Trophoblast cell (in vitro differentiated cells and primary cell): ENCODE data around the gene HBD.
"Not testable (repeated sequence)": the region's sequence is repeated elsewhere in the genome, so short reads cannot be mapped to it uniquely, and the experiment has no call there.

Source experiments
- DNase-seq, 2 donors: peaks; one replicate each; pipeline ENCODE4 v3.0.0-alpha.2; 2016
- H2AFZ ChIP-seq: 2 replicates; pipeline ENCODE4 v1.6.1; 2013; ENCODE audit warnings: low read length, moderate library complexity, mild to moderate bottlenecking; ENCODE audit not compliant: insufficient read depth, poor library complexity
- H2AK5ac ChIP-seq: 2 replicates; pipeline ENCODE4 v1.6.1; 2013; ENCODE audit warnings: mild to moderate bottlenecking, low read length
- H2BK120ac ChIP-seq: 2 replicates; pipeline ENCODE4 v1.6.1; 2013; ENCODE audit warnings: low read length, mild to moderate bottlenecking, moderate library complexity; ENCODE audit not compliant: insufficient read depth, poor library complexity
- H2BK12ac ChIP-seq: 2 replicates; pipeline ENCODE4 v1.6.1; 2013; ENCODE audit warnings: mild to moderate bottlenecking, low read length, moderate library complexity
- H2BK5ac ChIP-seq: 2 replicates; pipeline ENCODE4 v1.6.1; 2013; ENCODE audit warnings: low read length, low read depth, moderate library complexity, mild to moderate bottlenecking; ENCODE audit not compliant: poor library complexity
- H3K14ac ChIP-seq: 2 replicates; pipeline ENCODE4 v1.6.1; 2013; ENCODE audit warnings: mild to moderate bottlenecking, low read length
- H3K18ac ChIP-seq: 2 replicates; pipeline ENCODE4 v1.6.1; 2013; ENCODE audit warnings: mild to moderate bottlenecking, low read length
- H3K23ac ChIP-seq: 2 replicates; pipeline ENCODE4 v1.6.1; 2013; ENCODE audit warnings: low read length
- H3K27ac ChIP-seq: 2 replicates; pipeline ENCODE4 v1.5.1; 2013; ENCODE audit warnings: low read depth, mild to moderate bottlenecking, inconsistent platforms, low read length, moderate library complexity
- H3K27me3 ChIP-seq: 2 replicates; pipeline ENCODE4 v1.6.1; 2013; ENCODE audit warnings: inconsistent platforms, mild to moderate bottlenecking, low read length, moderate library complexity; ENCODE audit not compliant: insufficient read depth
- H3K36me3 ChIP-seq, 2 experiments: 1 replicate in 1 of 2; 2 replicates in 1 of 2; pipeline ENCODE4 v1.6.1; 2013; ENCODE audit warnings: low read length in 2 of 2, mild to moderate bottlenecking in 2 of 2, moderate library complexity in 1 of 2; ENCODE audit not compliant: insufficient read depth in 2 of 2, control insufficient read depth in 1 of 2
- H3K4ac ChIP-seq: 2 replicates; pipeline ENCODE4 v1.6.1; 2013; ENCODE audit warnings: low read depth, mild to moderate bottlenecking, low read length, moderate library complexity
- H3K4me1 ChIP-seq, 2 experiments: 1 replicate in 1 of 2; 2 replicates in 1 of 2; pipeline ENCODE4 v1.6.1; 2013; ENCODE audit warnings: low read length in 2 of 2, mild to moderate bottlenecking in 2 of 2, moderate library complexity in 1 of 2; ENCODE audit not compliant: insufficient read depth in 2 of 2, control insufficient read depth in 1 of 2
- H3K4me2 ChIP-seq: 2 replicates; pipeline ENCODE4 v1.6.1; 2013; ENCODE audit warnings: inconsistent platforms, mild to moderate bottlenecking, low read length, moderate library complexity
- H3K4me3 ChIP-seq: 2 replicates; pipeline ENCODE4 v1.5.1; 2013; ENCODE audit warnings: mild to moderate bottlenecking, low read depth, low read length, inconsistent platforms
- H3K79me1 ChIP-seq: one replicate; pipeline ENCODE4 v1.6.1; 2013; ENCODE audit warnings: low read length
- H3K79me2 ChIP-seq: 2 replicates; pipeline ENCODE4 v1.6.1; 2013; ENCODE audit warnings: low read length, mild to moderate bottlenecking; ENCODE audit not compliant: control insufficient read depth, insufficient read depth, poor library complexity
- H3K9ac ChIP-seq: 2 replicates; pipeline ENCODE4 v1.6.1; 2013; ENCODE audit warnings: mild to moderate bottlenecking, low read length
- H3K9me3 ChIP-seq: 2 replicates; pipeline ENCODE4 v1.6.1; 2013; ENCODE audit warnings: low read depth, mild to moderate bottlenecking, control low read depth, inconsistent platforms, low read length; ENCODE audit not compliant: insufficient read depth
- H4K12ac ChIP-seq: 2 replicates; pipeline ENCODE4 v1.6.1; 2013; ENCODE audit warnings: low read depth, mild to moderate bottlenecking, low read length, moderate library complexity
- H4K8ac ChIP-seq: 2 replicates; pipeline ENCODE4 v1.6.1; 2013; ENCODE audit warnings: low read depth, mild to moderate bottlenecking, low read length, moderate library complexity
- H4K91ac ChIP-seq: one replicate; pipeline ENCODE4 v1.6.1; 2013; ENCODE audit warnings: low read depth, mild to moderate bottlenecking, low read length, moderate library complexity
- WGBS: extraction: QIAGEN DNeasy Blood & Tissue Kit; methylation state at CpG from one replicate; pipeline ENCODE4 v1.1.7; 2013; ENCODE audit warnings: missing lambda C conversion rate; ENCODE audit not compliant: insufficient read length, insufficient coverage; ENCODE audit errors: extremely low coverage; 5-methylcytosine and 5-hydroxymethylcytosine counted together

Gene HBD

GRCh38 chr11:5258543-5259262 lies 24.4 kb upstream of the HBD start:
- no peaks in the 10 kb centered on the region for H3K79me1 ChIP-seq
- no peaks in the 10 kb centered on the region for H3K36me3 ChIP-seq
- no peak overlapping the region for H3K18ac ChIP-seq
- H3K27ac ChIP-seq = no peak overlapping the region
- no peak overlapping the region for H3K4ac ChIP-seq
- no peak overlapping the region for H3K9ac ChIP-seq
- H2BK120ac ChIP-seq = no peak overlapping the region
- no peak overlapping the region for H3K23ac ChIP-seq
- H3K14ac ChIP-seq = no peak overlapping the region
- no peaks in the 10 kb centered on the region for H3K9me3 ChIP-seq
- H3K27me3 ChIP-seq = no peaks in the 10 kb centered on the region
- no peak overlapping the region for H2AK5ac ChIP-seq
- H3K79me2 ChIP-seq = no peaks in the 10 kb centered on the region
- no peak overlapping the region for H2BK12ac ChIP-seq
- H4K91ac ChIP-seq = no peak overlapping the region
- DNase-seq = no peak
- no CpG with 5 or more reads among the region's 7 CpGs for WGBS
- H2AFZ ChIP-seq = no peak overlapping the region
- peaks cover 2 to 5% of the 10 kb centered on the region in 2 experiments for H3K4me1 ChIP-seq
- no peak overlapping the region for H3K4me3 ChIP-seq
- H2BK5ac ChIP-seq = no peak overlapping the region
- no peak overlapping the region for H3K4me2 ChIP-seq
- H4K8ac ChIP-seq = no peak overlapping the region
- H4K12ac ChIP-seq = no peak overlapping the region

- Histone ChIP-seq H3K9ac (no peak overlapping the region), H4K12ac (no peak overlapping the region), H3K18ac (no peak overlapping the region), H2AK5ac (no peak overlapping the region), H3K4me1 (peaks cover 2 to 5% of the 10 kb centered on the region in 2 experiments), H2BK12ac (no peak overlapping the region), H3K36me3 (no peaks in the 10 kb centered on the region), H3K79me1 (no peaks in the 10 kb centered on the region), H3K27me3 (no peaks in the 10 kb centered on the region), H3K9me3 (no peaks in the 10 kb centered on the region), H4K8ac (no peak overlapping the region), H4K91ac (no peak overlapping the region), H2BK5ac (no peak overlapping the region), H3K14ac (no peak overlapping the region), H3K79me2 (no peaks in the 10 kb centered on the region), H2BK120ac (no peak overlapping the region), H3K4ac (no peak overlapping the region), H3K4me3 (no peak overlapping the region), H3K27ac (no peak overlapping the region), H2AFZ (no peak overlapping the region), H3K23ac (no peak overlapping the region), H3K4me2 (no peak overlapping the region)
- no CpG with 5 or more reads among the region's 2 CpGs for WGBS
- DNase-seq = no peak
Measured at GRCh38 chr11:5257296-5257695, 23.0 kb upstream of the HBD start.

GRCh38 chr11:5254646-5255413 lies 20.5 kb upstream of the HBD start, which contains the start of gene HBG2:
Gene HBG2 (minus strand): TSS chr11:5254781. CDS start chr11:5254728, 53 bp downstream.
- no CpG with 5 or more reads among the region's 9 CpGs for WGBS
- not testable (repeated sequence) for H3K14ac ChIP-seq, H3K27me3 ChIP-seq, H4K12ac ChIP-seq, H3K4ac ChIP-seq, H2BK5ac ChIP-seq, H3K4me2 ChIP-seq, DNase-seq, H3K4me3 ChIP-seq, H2BK120ac ChIP-seq, H2AK5ac ChIP-seq, H4K8ac ChIP-seq, H3K79me1 ChIP-seq, H3K4me1 ChIP-seq, H3K79me2 ChIP-seq, H3K27ac ChIP-seq, H2BK12ac ChIP-seq, H3K9ac ChIP-seq, H3K36me3 ChIP-seq, H3K9me3 ChIP-seq, H3K18ac ChIP-seq, H2AFZ ChIP-seq, H3K23ac ChIP-seq, H4K91ac ChIP-seq

GRCh38 chr11:5254023-5254422 lies 19.7 kb upstream of the HBD start:
- not testable (repeated sequence) for DNase-seq, H3K79me2 ChIP-seq, H2AK5ac ChIP-seq, H2BK5ac ChIP-seq, H3K4me2 ChIP-seq, H2BK12ac ChIP-seq, H4K8ac ChIP-seq, H3K23ac ChIP-seq, H3K36me3 ChIP-seq, H3K27ac ChIP-seq, H2BK120ac ChIP-seq, H3K4me1 ChIP-seq, H3K18ac ChIP-seq, H3K79me1 ChIP-seq, H2AFZ ChIP-seq, H4K12ac ChIP-seq, H3K9ac ChIP-seq, H3K4ac ChIP-seq, H3K4me3 ChIP-seq, H4K91ac ChIP-seq, H3K14ac ChIP-seq, H3K27me3 ChIP-seq, H3K9me3 ChIP-seq
- WGBS = no CpG with 5 or more reads among the region's 2 CpGs
